Endometrium (tissue), 2 donors: ENCODE data around the gene CREB5.
"Not testable (repeated sequence)": the region's sequence is repeated elsewhere in the genome, so short reads cannot be mapped to it uniquely, and the experiment has no call there.

ENCODE experiments used
- FAIRE-seq: peaks from 2 replicates; lab custom pipeline; 2012; peaks lifted over from hg19 to GRCh38; lab: Jason Lieb, UNC
- donor health status: control.
- donor health status: control.

CREB5 gene

GRCh38 chr7:28815369-28815927 is 403.1 kb downstream of the CREB5 start:
- FAIRE-seq: no peak

DNA sequence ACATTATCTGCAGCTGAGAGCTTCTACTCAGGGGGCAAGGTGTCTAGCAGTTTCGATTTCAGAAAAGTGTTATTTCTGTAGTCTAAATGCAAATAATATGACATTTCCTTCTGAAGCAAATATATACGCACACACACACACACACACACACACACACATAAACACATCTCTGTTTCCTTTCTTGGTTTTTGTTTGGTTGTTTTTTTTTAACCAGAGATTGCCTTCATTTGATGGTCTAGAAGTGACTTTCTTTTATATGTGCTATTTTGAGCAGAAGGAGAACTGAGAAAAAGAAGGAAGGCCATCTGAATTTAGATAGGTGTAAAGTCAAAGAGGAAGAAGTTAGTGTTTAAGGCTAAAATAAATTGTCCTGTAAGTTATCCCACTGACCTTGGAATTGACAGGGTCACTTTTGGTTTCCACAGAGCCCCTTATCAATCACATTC is 403.6 kb downstream of the CREB5 start:
- FAIRE-seq: no peak

DNA sequence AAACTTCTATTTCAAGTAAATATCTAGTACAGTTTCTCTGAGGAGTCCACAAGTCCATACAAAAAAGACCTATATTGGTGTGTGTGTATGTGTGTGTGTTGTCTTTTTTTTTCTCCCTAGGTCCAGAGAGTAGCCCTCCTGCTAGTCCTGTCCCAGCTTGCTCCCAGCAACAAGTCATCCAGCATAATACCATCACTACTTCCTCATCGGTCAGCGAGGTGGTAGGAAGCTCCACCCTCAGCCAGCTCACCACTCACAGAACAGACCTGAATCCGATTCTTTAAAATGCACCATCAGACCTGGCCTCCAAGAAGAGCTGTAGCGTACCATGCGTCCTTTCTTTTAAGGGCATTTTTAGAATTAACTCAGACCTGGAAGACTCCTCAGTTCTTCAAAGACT is 406.7 kb downstream of the CREB5 start:
- no peak for FAIRE-seq

- FAIRE-seq: no peak
These were observed 411.3 kb downstream of the CREB5 start for GRCh38 chr7:28823582-28823981.

DNA sequence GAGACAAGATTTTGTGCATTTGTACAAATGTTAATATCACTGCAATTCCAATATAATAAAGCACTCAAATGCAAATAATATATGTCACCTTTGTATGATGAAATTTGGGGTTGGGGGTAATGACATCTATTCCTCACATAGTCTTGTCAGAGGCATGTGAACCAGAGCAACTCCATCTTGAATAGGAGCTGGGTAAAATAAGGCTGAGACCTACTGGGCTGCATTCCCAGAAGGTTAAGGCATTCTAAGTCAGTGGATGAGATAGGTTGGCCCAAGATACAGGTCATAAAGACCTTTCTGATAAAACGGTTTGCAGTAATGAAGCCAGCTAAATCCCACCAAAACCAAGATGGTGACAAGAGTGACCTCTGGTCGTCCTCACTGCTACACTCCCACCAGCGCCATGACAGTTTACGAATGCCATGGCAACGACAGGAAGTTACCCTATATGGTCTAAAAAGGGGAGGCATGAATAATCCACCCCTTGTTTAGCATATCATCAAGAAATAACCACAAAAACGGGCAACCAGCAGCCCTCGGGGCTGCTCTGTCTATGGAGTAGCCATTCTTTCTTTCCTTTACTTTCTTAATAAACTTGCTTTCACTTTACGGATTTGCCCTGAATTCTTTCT is 413.6 kb downstream of the CREB5 start:
- not testable (repeated sequence) for FAIRE-seq

DNA sequence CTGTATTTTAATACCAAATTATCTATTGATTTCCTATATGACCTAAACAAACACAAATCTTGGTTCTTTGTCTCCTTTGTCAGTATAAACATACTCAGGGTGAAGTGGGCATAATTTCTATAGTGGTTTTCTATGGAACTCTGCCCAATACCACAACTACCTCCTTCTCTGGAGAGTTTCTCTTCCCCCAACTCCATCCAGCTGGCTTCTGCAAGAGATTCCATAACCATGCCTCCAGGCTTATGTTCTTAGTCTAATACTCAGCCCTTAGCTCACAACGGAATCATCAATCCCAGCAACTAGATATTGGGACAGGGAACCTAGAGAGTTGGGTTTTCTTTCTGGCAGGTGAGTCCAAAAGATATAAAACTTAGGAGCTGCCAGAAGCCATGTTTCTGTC is 418.5 kb downstream of the CREB5 start:
- no peak for FAIRE-seq

GRCh38 chr7:28832669-28833068 is 420.4 kb downstream of the CREB5 start:
- no peak for FAIRE-seq

- peak; percentile 81 for FAIRE-seq
These were observed 423.5 kb downstream of the CREB5 start for GRCh38 chr7:28835800-28836199.

DNA sequence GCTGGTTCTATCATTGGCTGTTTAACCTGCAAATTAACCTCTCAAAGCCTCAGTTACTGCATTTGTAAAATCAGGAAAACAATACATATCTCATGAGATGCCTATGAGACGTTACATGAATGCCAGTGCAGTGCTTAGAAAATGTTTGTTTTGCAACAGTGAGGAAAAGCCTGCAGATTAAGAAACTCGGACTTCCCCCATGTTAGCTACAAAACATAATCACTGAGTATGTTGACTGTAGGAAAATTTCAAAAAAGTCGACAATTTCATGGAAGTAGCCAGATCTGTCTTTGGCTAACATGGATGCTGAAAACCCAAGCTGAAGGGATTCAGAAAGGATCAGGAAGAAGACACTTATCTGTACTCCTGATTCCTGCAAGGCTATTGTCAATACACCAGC is 424.4 kb downstream of the CREB5 start:
- no peak for FAIRE-seq

DNA sequence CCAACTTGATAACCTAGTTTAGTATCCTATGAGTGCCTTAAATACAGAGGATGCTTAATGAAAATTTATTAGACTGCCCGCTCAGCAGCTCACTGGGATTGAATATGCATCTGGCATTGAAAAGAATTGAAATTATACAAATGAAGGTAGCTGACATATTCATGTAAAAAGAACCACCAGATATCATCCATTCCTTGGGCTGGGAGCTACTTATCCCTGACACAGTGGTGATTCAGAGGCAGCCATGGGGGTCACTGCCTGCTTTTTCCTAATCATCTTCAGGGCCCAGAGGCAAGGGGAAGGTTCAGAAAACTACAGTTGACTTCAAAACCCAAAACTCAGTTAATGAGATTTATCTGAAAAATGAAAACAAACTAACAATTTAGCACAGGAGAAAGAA is 424.9 kb downstream of the CREB5 start:
- FAIRE-seq: no peak

DNA sequence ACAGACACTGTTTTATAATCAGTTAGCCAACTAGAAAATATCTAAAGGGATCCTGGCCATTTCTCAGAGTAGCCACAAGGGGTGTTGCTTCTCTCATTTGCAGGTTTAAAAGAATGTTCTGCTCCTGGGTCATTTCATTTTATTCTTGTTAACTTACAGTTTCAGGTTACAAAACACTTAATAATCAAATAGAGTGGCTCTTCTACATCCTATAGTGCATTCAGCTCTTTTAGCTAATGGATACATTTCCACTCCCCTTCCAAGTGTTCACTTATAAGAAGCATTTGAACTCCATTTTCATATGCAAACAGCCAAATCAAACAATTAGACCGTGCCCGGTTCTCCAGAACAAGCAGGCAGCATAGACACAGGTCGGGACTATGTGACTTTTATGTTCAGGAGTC is 428.3 kb downstream of the CREB5 start:
- FAIRE-seq: no peak

DNA sequence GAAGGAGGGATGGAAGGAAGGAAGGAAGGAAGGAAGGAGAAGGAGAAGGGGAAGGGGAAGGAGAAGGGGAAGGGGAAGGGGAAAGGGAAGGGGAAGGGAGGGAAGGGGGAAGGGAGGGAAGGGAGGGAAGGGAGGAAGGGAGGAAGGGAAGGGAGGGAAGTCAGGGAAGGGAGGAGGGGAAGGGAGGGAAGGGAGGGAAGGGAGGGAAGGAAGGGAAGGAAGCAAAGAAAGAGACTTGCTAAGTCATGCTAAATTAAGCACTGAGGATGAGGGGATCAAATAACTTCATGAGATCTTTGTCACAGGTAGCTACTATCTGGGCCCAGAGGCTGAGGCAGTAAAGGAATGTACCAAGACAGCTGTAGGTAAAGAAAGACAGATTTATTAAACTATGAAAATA is 429.4 kb downstream of the CREB5 start:
- FAIRE-seq: no peak

- no peak for FAIRE-seq
These were observed 430.5 kb downstream of the CREB5 start for GRCh38 chr7:28842769-28843295.

DNA sequence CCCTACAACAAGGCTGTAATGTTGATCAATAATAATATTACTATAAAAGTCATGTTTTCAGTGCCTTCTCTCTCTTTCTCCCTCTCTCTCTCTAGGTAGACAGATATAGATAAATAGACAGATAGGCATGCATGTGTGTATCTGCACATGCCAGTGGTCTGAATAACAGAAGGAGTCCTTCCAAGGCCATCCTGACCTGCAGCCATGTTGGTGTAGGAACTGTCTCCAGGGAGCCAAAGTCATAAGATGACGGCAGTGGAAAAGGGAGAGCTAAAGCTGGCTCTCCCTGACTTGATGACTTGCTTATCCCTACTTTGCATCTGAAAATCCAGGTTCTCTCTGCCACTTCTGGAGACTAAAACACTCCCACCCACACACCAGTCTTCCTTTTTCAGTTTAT is 432.8 kb downstream of the CREB5 start:
- FAIRE-seq: no peak

GRCh38 chr7:28847176-28847575 is 434.9 kb downstream of the CREB5 start:
- no peak for FAIRE-seq

DNA sequence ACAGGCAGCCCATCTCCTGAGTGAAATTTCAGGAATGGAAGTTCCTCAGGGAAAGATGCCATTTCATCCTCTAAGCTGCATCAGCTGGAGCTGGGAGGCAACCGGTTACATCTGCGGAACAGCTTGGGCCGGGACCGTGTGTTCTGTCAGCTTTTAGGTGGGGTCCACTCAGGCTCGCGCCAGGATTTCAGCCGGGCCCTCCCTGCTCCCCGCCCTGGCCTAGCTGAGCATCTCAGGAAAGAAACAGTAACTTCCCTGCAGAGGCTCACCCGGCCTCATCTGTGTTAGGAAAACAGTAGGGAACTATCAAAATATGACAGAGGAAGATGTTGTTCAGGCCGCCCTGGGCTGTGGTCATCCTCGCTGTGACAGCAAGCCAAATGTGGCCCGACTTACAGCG is 435.4 kb downstream of the CREB5 start:
- no peak for FAIRE-seq

GRCh38 chr7:28848906-28849305 is 436.6 kb downstream of the CREB5 start:
- no peak for FAIRE-seq

- no peak for FAIRE-seq
These were observed 438.4 kb downstream of the CREB5 start for GRCh38 chr7:28850699-28851098.

DNA sequence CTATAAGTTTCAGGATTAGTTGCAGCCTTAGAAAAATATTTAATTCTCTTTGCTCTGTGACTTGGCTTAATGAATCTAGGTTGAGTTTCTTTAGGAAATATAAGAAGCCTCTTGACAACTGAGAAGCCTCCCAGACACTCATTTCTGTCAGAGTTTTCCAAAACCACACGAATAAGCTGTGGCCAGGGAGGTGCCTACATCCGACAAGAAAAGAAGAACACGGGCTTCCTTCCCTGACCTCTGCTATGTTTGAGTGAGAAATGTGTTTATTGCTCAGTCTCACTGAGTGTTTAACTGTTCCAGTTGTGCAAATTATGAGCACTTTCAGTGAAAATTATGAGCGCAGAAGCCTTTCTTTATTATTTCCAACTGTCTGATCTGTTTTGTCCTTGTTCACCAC is 440.8 kb downstream of the CREB5 start:
- FAIRE-seq: no peak

- no peak for FAIRE-seq
These were observed 441.8 kb downstream of the CREB5 start for GRCh38 chr7:28853834-28854749.

- no peak for FAIRE-seq
These were observed 442.4 kb downstream of the CREB5 start for GRCh38 chr7:28854750-28855074.

GRCh38 chr7:28855538-28856217 is 443.4 kb downstream of the CREB5 start:
- no peak for FAIRE-seq

GRCh38 chr7:28856656-28857055 is 444.3 kb downstream of the CREB5 start:
- no peak for FAIRE-seq
